BE2C (cell line): ENCODE results near the gene NANOGP8. TPM values are rescaled to one million over a fixed set of nuclear protein-coding genes. Genes with fewer than 3 reads are reported as not detected.
"Not testable (repeated sequence)": the region's sequence is repeated elsewhere in the genome, so short reads cannot be mapped to it uniquely, and the experiment has no call there.

ENCODE experiments used
- DNase-seq: peaks from one replicate; pipeline ENCODE4 v3.0.0-alpha.2; 2020
- H3K27me3 ChIP-seq: fragments of 250-450 bp; sonication (Bioruptor Pico); 2 replicates; pipeline ENCODE4 v1.5.1; 2020; ENCODE audit warnings: mild to moderate bottlenecking
- H3K36me3 ChIP-seq: fragments of 250-450 bp; sonication (Bioruptor Pico); 2 replicates; pipeline ENCODE4 v1.5.1; 2020; ENCODE audit warnings: mild to moderate bottlenecking
- H3K4me1 ChIP-seq: fragments of 250-450 bp; sonication (Bioruptor Pico); 2 replicates; pipeline ENCODE4 v1.5.1; 2020
- H3K4me3 ChIP-seq: 2 replicates; pipeline ENCODE4 v1.5.1; 2011; ENCODE audit warnings: low read depth, low read length
- H3K9me3 ChIP-seq: fragments of 250-450 bp; sonication (Bioruptor Pico); 2 replicates; pipeline ENCODE4 v1.5.1; 2020
- polyA plus RNA-seq: library from polyadenylated mRNA; unstranded; fragments of >200 nt; gene quantifications from one replicate; pipeline ENCODE4 v1.2.1, GENCODE V29; 2012; ENCODE audit warnings: low read depth, missing spikeins; ENCODE audit not compliant: insufficient read length, insufficient read depth
- TF ChIP-seq, protein P1 (sequence below): IDR thresholded peaks from 2 replicates; pipeline ENCODE4 v1.5.1; 2012; ENCODE audit warnings: mild to moderate bottlenecking, low read depth, low read length

The NANOGP8 gene
- polyA plus RNA-seq = not detected

DNA sequence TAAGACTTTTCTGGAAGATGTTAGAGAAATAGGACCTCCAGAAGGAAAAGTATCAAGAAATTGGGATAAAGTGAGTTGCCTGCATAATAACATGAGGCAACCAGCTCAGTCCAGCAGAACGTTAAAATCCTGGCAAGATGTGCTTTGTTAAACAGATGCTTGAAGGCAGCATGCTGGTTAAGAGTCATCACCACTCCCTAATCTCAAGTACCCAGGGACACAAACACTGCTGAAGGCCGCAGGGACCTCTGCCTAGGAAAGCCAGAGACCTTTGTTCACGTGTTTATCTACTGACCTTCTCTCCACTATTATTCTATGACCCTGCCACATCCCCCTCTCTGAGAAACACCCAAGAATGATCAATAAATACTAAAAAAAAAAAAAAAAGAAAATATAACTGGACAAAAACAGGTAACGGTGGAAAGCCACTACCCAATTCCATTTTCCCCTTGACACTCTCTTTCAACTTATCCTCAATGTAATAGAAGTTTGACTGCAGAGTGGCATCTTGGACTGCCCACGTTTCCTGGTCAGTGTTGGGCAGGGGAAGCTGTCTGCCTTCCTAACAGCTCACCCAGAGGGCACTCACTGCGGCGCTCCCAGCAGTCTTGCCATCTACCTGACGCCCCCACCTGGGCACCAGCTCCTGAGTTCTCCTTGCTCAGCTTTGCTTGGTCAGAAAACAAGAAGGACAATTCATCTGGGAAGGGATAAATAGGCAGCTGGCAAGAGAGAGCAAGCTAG lies at the start of gene NANOGP8:
Gene NANOGP8 (minus strand): TSS at position 120 of the 744 bp plus-strand sequence. CDS start 185 bp downstream, outside the sequence.
- not testable (repeated sequence) for DNase-seq, H3K9me3 ChIP-seq, H3K4me3 ChIP-seq, H3K27me3 ChIP-seq, H3K36me3 ChIP-seq, H3K4me1 ChIP-seq

GRCh38 chr15:35134299-35134698 lies 49.2 kb upstream of the NANOGP8 start:
- no peak for DNase-seq
- H3K4me1 ChIP-seq = no peaks in the 10 kb centered on the region
- no peaks in the 10 kb centered on the region for H3K9me3 ChIP-seq
- no peak overlapping the region for H3K4me3 ChIP-seq
- H3K36me3 ChIP-seq = no peaks in the 10 kb centered on the region
- TF ChIP-seq, protein P1, sequence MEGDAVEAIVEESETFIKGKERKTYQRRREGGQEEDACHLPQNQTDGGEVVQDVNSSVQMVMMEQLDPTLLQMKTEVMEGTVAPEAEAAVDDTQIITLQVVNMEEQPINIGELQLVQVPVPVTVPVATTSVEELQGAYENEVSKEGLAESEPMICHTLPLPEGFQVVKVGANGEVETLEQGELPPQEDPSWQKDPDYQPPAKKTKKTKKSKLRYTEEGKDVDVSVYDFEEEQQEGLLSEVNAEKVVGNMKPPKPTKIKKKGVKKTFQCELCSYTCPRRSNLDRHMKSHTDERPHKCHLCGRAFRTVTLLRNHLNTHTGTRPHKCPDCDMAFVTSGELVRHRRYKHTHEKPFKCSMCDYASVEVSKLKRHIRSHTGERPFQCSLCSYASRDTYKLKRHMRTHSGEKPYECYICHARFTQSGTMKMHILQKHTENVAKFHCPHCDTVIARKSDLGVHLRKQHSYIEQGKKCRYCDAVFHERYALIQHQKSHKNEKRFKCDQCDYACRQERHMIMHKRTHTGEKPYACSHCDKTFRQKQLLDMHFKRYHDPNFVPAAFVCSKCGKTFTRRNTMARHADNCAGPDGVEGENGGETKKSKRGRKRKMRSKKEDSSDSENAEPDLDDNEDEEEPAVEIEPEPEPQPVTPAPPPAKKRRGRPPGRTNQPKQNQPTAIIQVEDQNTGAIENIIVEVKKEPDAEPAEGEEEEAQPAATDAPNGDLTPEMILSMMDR = no peak
- no peaks in the 10 kb centered on the region for H3K27me3 ChIP-seq

DNA sequence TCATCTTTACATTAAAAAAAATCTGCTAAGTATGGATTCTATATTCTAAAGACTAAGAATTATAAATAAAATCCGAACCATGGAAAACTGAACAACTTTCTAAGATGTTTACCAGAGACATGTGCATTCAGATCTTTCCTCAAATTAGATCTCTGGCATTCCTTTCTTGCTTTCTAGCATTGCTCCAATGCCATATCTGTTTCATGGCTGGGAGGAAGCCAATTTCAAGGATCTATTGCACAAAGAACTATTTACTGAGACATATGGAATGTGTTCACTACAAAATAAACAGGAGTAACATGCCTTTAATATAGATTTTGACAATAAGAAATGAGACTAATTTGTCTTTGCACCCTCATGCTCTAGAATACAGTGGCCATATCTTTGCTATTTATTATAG lies 45.1 kb upstream of the NANOGP8 start:
- H3K9me3 ChIP-seq = no peaks in the 10 kb centered on the region
- DNase-seq = no peak
- TF ChIP-seq, protein P1 = no peak
- H3K4me1 ChIP-seq = no peaks in the 10 kb centered on the region
- no peak overlapping the region for H3K4me3 ChIP-seq
- H3K36me3 ChIP-seq = no peaks in the 10 kb centered on the region
- no peaks in the 10 kb centered on the region for H3K27me3 ChIP-seq

GRCh38 chr15:35129361-35129760 lies 44.3 kb upstream of the NANOGP8 start:
- no peak overlapping the region for H3K4me3 ChIP-seq
- TF ChIP-seq, protein P1 = no peak
- no peaks in the 10 kb centered on the region for H3K27me3 ChIP-seq
- no peak for DNase-seq
- H3K36me3 ChIP-seq = no peaks in the 10 kb centered on the region
- no peaks in the 10 kb centered on the region for H3K4me1 ChIP-seq
- no peaks in the 10 kb centered on the region for H3K9me3 ChIP-seq

- TF ChIP-seq, protein P1 = no peak
- DNase-seq = no peak
- Histone ChIP-seq H3K4me3 (no peak overlapping the region), H3K27me3 (no peaks in the 10 kb centered on the region), H3K36me3 (no peaks in the 10 kb centered on the region), H3K9me3 (no peaks in the 10 kb centered on the region), H3K4me1 (no peaks in the 10 kb centered on the region)
Observed at GRCh38 chr15:35127717-35128116, 42.6 kb upstream of the NANOGP8 start.

DNA sequence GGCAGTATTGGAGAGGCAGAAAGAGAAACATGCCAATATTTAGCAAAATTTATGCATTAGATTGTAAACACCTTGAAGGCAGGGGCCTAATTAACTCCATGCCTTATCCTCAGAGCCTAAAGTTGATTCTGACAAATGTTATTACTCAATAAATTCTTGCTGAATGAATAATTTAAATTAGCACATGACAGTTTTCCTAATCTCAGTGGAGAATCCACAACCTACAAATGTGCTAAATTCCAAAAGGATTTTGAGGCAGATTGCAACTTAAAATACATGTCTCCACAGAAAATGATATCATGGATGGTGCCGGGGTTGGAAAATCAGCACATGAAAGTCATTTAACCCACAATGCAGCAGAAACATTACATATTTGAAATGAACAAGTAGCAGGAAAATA lies 41.1 kb upstream of the NANOGP8 start:
- Histone ChIP-seq H3K36me3 (no peaks in the 10 kb centered on the region), H3K9me3 (no peaks in the 10 kb centered on the region), H3K27me3 (no peaks in the 10 kb centered on the region), H3K4me3 (no peak overlapping the region), H3K4me1 (no peaks in the 10 kb centered on the region)
- TF ChIP-seq, protein P1 = no peak
- no peak for DNase-seq
